Left kidney (tissue), 8 donors: ENCODE results near the gene OR1D2. TPM values are rescaled to one million over a fixed set of nuclear protein-coding genes. Genes with fewer than 3 reads are reported as not detected.
"Not testable (repeated sequence)": the region's sequence is repeated elsewhere in the genome, so short reads cannot be mapped to it uniquely, and the experiment has no call there.

Source experiments
- DNase-seq: peaks from one replicate; pipeline ENCODE4 v3.0.0-alpha.2; 2013
- long read RNA-seq, 8 donors: transcript quantifications; one replicate each; lab custom pipeline, GENCODE V29; 2026
- polyA plus RNA-seq: library from polyadenylated mRNA; unstranded; fragments of 120-200 nt; gene quantifications from one replicate; pipeline ENCODE4 v1.2.1, GENCODE V29; 2013; ENCODE audit not compliant: insufficient read length

OR1D2 gene
- 0.03 TPM for polyA plus RNA-seq
- long read RNA-seq, donor 1, result 0 reads
- long read RNA-seq, donor 2, result 0 reads
- long read RNA-seq, donor 3, result 0 reads
- long read RNA-seq, donor 4, result 0 reads
- long read RNA-seq, donor 5, result 0 reads
- long read RNA-seq, donor 6, result 0 reads
- long read RNA-seq, donor 7, result 0 reads
- long read RNA-seq, donor 8, result 0 reads

- no peak for DNase-seq
Observed at GRCh38 chr17:3104322-3104721, at the start of gene OR1D2. OR1D2 (minus strand) TSS chr17:3104422; CDS start chr17:3092996, 11,426 bp downstream.

GRCh38 chr17:3137494-3137893 lies 33.3 kb upstream of the OR1D2 start:
- DNase-seq, result not testable (repeated sequence)

GRCh38 chr17:3127451-3127850 lies 23.2 kb upstream of the OR1D2 start, which contains the start of gene OR1G1:
OR1G1 (minus strand) TSS chr17:3127551; CDS start chr17:3127551, 0 bp downstream.
- DNase-seq, result no peak

GRCh38 chr17:3073850-3074249 lies 30.4 kb downstream of the OR1D2 start:
- not testable (repeated sequence) for DNase-seq

GRCh38 chr17:3065192-3065591 lies 39.0 kb downstream of the OR1D2 start:
- DNase-seq, result not testable (repeated sequence)

- DNase-seq, result not testable (repeated sequence)
Observed at GRCh38 chr17:3063507-3063906, 40.7 kb downstream of the OR1D2 start, which contains the start of gene OR1D5. OR1D5 (minus strand) TSS chr17:3063607; CDS start chr17:3063607, 0 bp downstream.

- not testable (repeated sequence) for DNase-seq
Observed at GRCh38 chr17:3062824-3063377, 41.3 kb downstream of the OR1D2 start.

- DNase-seq, result not testable (repeated sequence)
Observed at GRCh38 chr17:3054868-3055267, 49.4 kb downstream of the OR1D2 start.

GRCh38 chr17:3049705-3050295 lies 54.4 kb downstream of the OR1D2 start:
- DNase-seq, result no peak

GRCh38 chr17:3048727-3049471 lies 55.3 kb downstream of the OR1D2 start:
- peak; percentile 98 for DNase-seq

GRCh38 chr17:3046753-3047152 lies 57.5 kb downstream of the OR1D2 start:
- DNase-seq, result no peak

- no peak for DNase-seq
Observed at GRCh38 chr17:3043737-3044365, 60.4 kb downstream of the OR1D2 start.

- no peak for DNase-seq
Observed at GRCh38 chr17:3040882-3041281, 63.3 kb downstream of the OR1D2 start.

- DNase-seq, result no peak
Observed at GRCh38 chr17:3039736-3040135, 64.5 kb downstream of the OR1D2 start.

- peak; percentile 32 for DNase-seq
Observed at GRCh38 chr17:3038941-3039340, 65.3 kb downstream of the OR1D2 start.

Other genes starting within 250 kb of the OR1D2 start
- gene OR1D5, start 40.8 kb downstream of the OR1D2 start, polyA plus RNA-seq, result not detected
- not detected for gene OR1G1, start 23.1 kb upstream of the OR1D2 start, polyA plus RNA-seq
- gene OR1A2, start 93.1 kb upstream of the OR1D2 start, polyA plus RNA-seq, result not detected
- gene OR1A1, start 103.2 kb upstream of the OR1D2 start, polyA plus RNA-seq, result 0.08 TPM
- gene OR3A1, start 193.9 kb upstream of the OR1D2 start, polyA plus RNA-seq, result 0.08 TPM